GM12891 (cell line): ENCODE results near the gene RPL31.

Source experiments
- PAX5 ChIP-seq: IDR thresholded peaks from 2 replicates; pipeline ENCODE4 v1.6.1; 2011; ENCODE audit warnings: low read length, moderate library complexity, mild to moderate bottlenecking; ENCODE audit not compliant: insufficient read depth, severe bottlenecking
- POLR2A ChIP-seq: IDR thresholded peaks from 2 replicates; pipeline ENCODE4 v1.6.1; 2011; ENCODE audit warnings: low read depth, low read length, control low read depth
- TAF1 ChIP-seq: IDR thresholded peaks from 2 replicates; pipeline ENCODE4 v1.6.1; 2011; ENCODE audit warnings: low read depth, low read length, control low read depth

- no peak for TF ChIP-seq POLR2A
- no peak for TF ChIP-seq TAF1
- no peak for TF ChIP-seq PAX5
Observed at GRCh38 chr2:100967716-100968115, 34.4 kb upstream of the RPL31 start.
